GM18511 (cell line): ENCODE results near the gene MTHFSD.

ENCODE experiments used
- ATAC-seq: cut with Tn5 transposase; IDR thresholded peaks from one replicate; pipeline ENCODE4 v1.9.1; 2021; ENCODE audit warnings: mild to moderate bottlenecking, moderate library complexity; ENCODE audit not compliant: unreplicated experiment

The MTHFSD gene

DNA sequence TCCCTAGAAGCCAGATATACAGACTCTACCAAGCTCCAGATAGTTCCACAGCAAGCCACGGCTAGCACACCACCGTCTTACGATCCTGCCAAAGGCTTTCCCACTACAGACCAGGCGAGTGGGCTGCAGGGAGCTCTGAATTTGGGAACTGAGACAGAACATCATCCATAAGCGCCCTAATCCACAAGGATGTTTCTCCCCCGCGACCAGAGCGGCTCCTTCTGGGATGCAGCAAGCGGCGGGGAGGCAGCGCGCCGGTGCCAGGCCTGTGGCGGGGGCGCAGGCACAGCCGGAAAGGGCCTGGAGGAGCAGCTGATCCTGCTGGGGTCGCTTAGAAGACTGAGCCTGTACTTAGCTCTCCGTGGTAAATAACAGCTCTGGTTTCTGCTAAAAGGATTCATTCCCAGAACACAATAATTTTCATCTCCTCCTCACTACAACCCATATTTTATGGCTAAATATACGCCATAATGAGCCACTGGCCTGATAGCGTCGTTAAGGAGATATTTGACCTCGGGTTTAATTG lies 60.9 kb downstream of the MTHFSD start:
- ATAC-seq = no peak

DNA sequence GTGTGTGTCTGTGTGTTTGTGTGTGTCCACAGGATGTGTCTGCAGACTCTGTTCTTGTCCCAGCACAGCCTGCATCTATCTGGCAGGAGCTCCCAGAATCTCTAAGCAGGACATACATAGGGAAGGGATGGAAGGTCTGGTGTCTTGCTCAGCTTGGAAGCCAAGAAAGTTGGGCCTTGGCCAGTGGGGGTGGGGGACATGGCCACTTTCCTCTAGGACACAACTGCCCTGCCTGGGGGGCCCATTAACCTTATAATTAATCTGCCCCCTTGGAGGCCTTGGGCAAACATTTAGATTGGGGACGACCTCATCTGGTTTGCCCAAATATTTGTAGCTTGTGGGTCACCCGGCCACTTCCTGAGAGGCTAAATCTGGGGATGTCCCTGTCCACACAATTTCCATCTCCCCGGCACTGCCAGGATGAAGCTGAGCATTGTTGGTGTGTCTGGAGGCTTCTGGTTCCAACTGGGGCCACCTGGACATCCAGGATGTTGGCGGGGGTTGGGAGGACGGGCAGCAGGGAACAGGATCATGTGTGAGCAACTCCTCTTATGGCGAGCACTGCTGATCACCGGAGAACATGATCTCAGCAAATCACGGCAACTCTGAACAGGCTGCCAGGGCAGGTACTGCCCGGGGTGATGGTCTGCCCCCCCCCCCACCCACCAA lies 61.9 kb downstream of the MTHFSD start:
- ATAC-seq = no peak

DNA sequence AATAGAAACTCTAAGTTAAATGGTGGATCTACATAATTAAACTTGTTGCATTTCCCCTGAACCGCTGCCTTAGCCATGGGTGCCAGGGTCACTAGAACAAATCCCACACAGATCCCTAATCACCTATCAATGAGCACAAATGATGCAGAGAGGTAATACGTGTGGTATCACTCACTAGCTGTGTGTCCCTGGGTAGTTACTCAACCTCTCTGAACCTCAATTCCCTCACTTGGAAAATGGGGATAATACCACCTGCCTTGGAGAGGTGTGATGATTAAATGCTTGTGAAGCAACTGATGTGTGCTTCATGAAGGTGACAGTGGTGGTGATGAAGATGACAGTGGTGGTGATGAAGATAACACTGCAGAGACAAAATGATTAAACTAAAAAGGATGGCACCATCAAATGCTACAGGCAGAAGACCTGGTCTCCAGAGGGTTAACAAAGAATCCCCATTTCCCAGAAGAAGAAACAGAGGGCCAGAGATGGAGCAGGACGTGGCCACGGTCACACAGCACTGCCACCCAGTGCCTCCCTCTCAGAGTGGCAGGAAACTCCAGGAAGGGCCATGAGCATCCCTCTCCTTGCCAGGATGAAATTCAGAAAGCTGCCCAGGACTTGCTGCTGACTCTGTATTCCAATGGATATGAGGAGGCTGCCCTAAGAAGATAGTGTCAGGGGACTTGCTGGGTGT lies 62.6 kb downstream of the MTHFSD start:
- no peak for ATAC-seq

DNA sequence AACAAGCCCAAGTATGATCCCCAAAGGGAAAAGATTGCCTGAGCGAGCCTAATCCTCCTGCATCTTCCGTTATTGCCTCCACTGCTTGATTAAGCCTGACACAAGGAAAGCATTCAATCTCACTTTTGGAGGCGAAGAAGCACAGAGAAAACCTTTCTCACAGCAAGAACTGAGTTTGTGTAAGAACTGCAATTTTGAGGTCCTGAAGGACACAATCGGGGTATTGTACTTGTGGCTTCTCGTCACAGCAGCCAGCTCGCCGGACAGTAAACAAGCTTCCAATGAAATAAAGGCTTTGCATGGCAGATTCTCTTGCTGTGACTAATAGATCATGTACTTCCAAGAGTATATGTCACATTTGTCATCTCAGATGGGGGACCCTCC lies 63.4 kb downstream of the MTHFSD start:
- ATAC-seq = no peak

DNA sequence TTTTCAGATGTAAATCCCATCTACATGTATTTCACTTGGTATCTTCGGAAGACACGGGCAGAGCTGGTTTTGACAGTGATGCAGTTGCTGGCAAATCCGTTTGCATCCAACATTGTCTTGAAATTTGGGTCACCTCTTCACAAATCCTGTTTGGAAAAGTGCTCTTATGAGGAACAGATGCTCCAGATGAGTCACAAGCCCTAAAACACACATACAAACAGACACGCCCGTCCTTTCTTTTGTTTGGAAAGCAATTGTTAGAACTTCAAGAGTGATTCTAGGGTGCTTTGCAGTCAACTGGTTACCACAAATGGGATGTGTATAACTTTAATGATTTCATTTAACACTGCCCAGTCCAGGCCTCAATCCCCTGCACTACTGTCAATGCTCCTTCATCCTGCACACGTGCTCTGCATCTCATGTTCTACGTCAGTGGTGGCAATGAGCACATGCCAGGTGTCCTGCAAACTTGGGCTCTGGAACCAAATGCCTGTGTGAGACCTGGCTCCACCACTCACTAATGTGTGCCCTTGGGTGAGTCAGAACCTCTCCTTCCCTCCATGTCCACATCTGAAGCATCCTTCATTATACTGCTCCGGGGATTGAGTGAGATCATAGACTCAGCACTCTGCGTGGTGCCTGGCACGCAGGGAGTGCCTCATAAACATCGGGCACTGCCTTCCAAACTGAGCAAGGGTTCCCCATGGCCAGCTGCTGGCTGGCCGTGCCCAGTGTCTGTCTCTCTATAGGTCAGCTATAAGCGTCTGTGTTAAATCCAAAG lies 64.0 kb downstream of the MTHFSD start:
- ATAC-seq = no peak

DNA sequence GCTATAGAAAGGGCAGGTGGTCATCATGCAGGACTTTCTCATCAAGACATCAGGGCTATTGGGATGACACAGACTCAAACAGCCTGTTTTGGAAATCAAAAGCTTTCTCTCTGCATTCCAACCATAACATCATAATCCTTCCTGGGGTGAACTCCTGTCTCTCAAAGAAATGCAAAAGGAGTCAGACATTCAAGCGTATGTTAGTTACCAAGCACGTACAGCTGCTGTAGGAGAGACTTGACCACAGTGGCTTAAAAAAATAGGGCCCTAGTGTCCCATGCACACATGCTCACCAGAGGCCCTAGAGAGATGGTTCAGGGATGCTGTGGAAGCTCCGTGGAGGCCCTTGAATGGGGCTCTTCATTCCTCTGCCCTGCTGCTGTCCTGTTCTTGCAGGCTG lies 69.3 kb downstream of the MTHFSD start:
- no peak for ATAC-seq

DNA sequence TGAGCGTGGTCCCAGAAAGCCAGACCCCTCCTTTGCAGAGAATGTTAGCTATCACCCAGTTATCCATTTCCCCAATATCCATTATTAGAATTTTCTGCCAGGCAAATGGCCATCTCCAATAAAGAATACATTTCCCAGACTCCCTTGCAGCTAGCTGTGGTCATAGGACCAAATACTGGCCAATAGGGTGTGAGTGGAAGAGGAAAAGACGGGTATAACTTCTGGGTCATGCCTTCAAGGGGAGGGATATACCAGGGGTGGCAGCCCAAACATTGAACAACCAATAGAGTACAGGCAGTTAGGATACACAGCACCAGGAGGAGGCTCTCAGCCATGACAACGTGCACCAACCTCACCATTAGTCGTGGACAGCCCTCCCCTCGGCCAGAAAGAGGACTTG lies 70.8 kb downstream of the MTHFSD start:
- no peak for ATAC-seq

DNA sequence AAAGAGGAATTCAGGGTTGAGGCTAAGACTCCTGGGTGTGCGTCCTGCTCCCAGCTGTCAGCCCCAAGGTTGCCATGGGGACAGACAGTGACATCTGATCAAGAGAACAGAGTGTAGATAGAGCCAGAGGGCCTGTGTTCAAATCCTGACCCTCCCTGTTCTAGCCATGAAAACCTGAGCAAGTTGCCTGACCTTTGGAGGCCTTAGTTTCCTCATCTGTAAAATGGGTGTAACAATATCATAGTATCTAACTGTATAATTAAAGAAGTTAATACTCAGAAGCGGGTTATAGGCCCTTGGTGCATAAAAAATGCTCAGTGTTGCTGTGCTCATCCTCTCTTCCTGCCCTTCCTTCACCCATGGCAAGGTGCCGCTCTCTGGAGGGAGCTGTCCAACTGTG lies 73.4 kb downstream of the MTHFSD start:
- ATAC-seq = no peak

DNA sequence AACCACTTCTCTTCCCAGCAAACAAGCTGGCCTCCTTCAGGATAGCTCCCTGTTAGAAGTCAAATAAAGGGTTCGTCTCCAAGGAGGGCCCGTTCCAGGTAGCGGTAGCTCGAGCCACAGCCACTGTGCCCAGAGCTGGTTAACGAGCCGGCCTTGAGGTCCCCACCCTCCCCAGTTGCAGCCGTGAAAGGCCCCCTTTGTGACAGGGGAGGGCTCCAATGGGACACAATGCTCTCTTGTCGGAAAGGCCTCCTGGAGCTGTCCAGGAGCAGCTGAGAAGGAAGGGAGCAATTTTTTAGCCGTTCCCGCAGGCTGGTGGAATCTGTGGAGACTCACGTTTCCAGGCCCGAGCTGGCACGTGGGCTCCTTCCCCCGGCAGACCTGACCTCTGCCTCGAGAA lies 74.6 kb downstream of the MTHFSD start:
- no peak for ATAC-seq
